Measurements from ENCODE around the gene CEACAM7. TPM values are rescaled to one million over a fixed set of nuclear protein-coding genes. Genes with fewer than 3 reads are reported as not detected.

The CEACAM7 gene
- total RNA-seq = under 1 TPM; 0.52 to 0.99 TPM

DNA sequence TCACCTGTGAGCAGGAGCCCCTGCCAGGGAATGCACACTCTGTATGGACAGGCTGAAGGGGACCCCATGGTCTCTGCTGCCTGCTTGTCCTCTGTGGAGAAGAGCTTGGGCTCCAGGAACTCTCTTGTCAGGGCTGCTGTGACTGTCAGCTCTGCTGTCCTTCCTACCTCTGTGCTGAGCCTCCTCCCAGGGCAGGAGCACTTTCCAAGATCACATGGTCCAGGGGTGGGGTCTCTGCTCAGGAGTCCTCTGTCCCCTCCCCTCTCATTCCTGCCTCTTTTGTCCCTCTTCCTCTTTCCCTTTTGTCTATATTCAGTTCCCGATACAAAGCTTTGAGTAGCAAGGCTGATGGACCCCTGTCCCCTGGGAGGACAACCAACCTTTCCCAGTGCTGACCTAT, at the start of gene CEACAM7:
Gene CEACAM7 (minus strand): TSS at position 173 of the 400 bp plus-strand sequence. CDS start 105 bp downstream, at position 68.
- DNase-seq (no peak), ATAC-seq (no peak)
- no peaks in the 10 kb centered on the region for H3K27me3 ChIP-seq
- H3K27ac ChIP-seq = peak within 1 kb of the TSS in 3 of 4 donors; percentile 52 to 82 (median 63)
- WGBS, 2 donors = 57 to 60% methylated on average over 1 of the region's 1 CpG
- H3K9me3 ChIP-seq = no peaks in the 10 kb centered on the region
- intact Hi-C loops (cut with DNase I) = no loop called here
- TF ChIP-seq POLR2A (IDR thresholded peaks at IDR 0.05) = no peak
- TF ChIP-seq, protein P1, sequence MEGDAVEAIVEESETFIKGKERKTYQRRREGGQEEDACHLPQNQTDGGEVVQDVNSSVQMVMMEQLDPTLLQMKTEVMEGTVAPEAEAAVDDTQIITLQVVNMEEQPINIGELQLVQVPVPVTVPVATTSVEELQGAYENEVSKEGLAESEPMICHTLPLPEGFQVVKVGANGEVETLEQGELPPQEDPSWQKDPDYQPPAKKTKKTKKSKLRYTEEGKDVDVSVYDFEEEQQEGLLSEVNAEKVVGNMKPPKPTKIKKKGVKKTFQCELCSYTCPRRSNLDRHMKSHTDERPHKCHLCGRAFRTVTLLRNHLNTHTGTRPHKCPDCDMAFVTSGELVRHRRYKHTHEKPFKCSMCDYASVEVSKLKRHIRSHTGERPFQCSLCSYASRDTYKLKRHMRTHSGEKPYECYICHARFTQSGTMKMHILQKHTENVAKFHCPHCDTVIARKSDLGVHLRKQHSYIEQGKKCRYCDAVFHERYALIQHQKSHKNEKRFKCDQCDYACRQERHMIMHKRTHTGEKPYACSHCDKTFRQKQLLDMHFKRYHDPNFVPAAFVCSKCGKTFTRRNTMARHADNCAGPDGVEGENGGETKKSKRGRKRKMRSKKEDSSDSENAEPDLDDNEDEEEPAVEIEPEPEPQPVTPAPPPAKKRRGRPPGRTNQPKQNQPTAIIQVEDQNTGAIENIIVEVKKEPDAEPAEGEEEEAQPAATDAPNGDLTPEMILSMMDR (IDR thresholded peaks at IDR 0.05) = no peak
- peaks cover 13% of the 10 kb centered on the region for H3K4me1 ChIP-seq
- H3K4me3 ChIP-seq = no peak within 1 kb of the TSS
- no peaks in the 10 kb centered on the region for H3K36me3 ChIP-seq (replicated peaks in 1 of 2; ENCODE audit: insufficient read depth in 1 of 2, low read depth in 2 of 2)

DNA sequence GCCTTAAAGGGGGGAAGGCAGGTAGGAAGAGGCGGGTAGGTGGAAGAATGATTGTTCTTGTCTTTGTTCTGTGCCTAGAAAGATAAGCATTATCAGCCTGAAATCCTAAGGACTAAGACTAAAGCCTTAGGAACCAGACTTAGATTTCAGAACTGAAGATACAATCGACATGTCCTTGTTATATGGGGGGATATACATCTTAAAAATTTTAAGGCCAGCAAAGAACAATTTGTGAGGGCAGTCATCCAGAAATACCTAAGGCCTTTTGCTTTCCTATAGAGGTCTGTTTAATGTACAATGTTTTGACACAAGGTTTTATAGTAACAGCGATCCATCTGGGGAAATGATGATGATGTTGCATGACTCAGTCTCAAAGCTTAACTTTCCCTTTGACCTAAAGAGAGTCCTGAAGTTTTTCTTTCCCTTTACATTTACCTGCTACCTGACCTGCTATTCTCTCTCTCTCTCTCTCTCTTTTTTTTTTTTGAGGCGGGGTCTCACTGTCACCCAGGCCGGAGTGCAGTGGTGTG, 47.1 kb upstream of the CEACAM7 start:
- intact Hi-C loops (cut with DNase I) = no loop called here
- 70 to 78% methylated on average over 5 of the region's 5 CpGs for WGBS, 2 donors
- Histone ChIP-seq H3K36me3 (replicated peaks in 1 of 2; ENCODE audit: insufficient read depth in 1 of 2, low read depth in 2 of 2) (no peaks in the 10 kb centered on the region), H3K27me3 (no peaks in the 10 kb centered on the region), H3K27ac (no peak overlapping the region), H3K4me1 (no peaks in the 10 kb centered on the region), H3K4me3 (no peak overlapping the region), H3K9me3 (no peaks in the 10 kb centered on the region)
- DNase-seq (no peak), ATAC-seq (no peak)
- TF ChIP-seq, protein P1 (IDR thresholded peaks at IDR 0.05) = no peak
- no peak for TF ChIP-seq POLR2A (IDR thresholded peaks at IDR 0.05)

DNA sequence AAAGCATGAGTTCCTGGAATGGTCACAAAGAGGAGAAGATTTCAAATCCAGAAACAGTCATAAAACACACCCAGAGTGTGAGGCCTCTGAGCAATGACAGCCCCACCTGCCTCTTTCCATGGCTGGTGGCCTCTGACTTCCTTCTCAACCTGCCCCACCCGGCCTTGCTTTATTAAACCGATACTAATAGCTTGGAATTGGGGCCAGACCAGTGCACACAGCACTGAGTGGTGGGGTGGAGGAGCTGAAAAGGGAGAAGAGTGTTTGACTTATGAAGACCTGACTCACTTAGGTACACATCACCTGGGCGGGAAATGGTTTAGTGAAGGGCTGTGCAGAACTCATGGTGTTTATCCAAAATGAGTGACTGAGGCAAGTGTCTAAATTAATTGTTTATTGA, 46.5 kb upstream of the CEACAM7 start:
- Histone ChIP-seq H3K4me3 (no peak overlapping the region), H3K36me3 (replicated peaks in 1 of 2; ENCODE audit: insufficient read depth in 1 of 2, low read depth in 2 of 2) (no peaks in the 10 kb centered on the region), H3K4me1 (no peaks in the 10 kb centered on the region), H3K27ac (no peak overlapping the region), H3K9me3 (no peaks in the 10 kb centered on the region), H3K27me3 (no peaks in the 10 kb centered on the region)
- WGBS, 2 donors = 59% methylated on average over 3 of the region's 3 CpGs
- TF ChIP-seq, protein P1 (IDR thresholded peaks at IDR 0.05) = no peak
- no peak for TF ChIP-seq POLR2A (IDR thresholded peaks at IDR 0.05)
- ATAC-seq (no peak), DNase-seq (no peak)
- intact Hi-C loops (cut with DNase I) = no loop called here

DNA sequence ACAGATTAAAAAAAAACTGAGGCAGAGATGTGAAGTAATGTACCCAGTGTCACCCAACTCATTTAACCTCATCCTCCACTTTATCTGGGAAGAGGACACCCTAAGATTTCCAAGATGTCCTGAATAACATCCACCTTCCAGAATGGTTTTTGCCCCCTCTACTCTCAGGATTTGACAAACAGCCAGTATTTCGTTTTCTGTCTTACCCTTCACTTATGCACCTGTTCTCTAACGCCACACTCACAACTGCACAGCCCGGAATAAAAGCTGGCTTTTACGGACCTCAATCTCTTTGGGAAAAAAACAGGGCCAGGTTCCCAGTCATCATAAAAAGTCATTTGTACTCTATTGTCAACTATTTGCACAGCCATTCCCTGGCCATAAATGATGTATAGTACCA, 46.1 kb upstream of the CEACAM7 start:
- ATAC-seq = no peak
- intact Hi-C loops (cut with DNase I) = no loop called here

More for the DNA sequence above, 46.1 kb upstream of the CEACAM7 start:
- H3K9me3 ChIP-seq = no peaks in the 10 kb centered on the region
- TF ChIP-seq POLR2A (IDR thresholded peaks at IDR 0.05) = no peak
- TF ChIP-seq, protein P1 (IDR thresholded peaks at IDR 0.05) = no peak
- H3K4me3 ChIP-seq = no peak overlapping the region
- DNase-seq = no peak
- H3K36me3 ChIP-seq (replicated peaks in 1 of 2; ENCODE audit: insufficient read depth in 1 of 2, low read depth in 2 of 2) = no peaks in the 10 kb centered on the region
- no peak overlapping the region for H3K27ac ChIP-seq
- WGBS, 2 donors = 62 to 69% methylated on average over 4 of the region's 4 CpGs
- no peaks in the 10 kb centered on the region for H3K27me3 ChIP-seq
- no peaks in the 10 kb centered on the region for H3K4me1 ChIP-seq
